Endothelial cell of umbilical vein (primary cell): Measurements from ENCODE around the gene ACP1. TPM values are rescaled to one million over a fixed set of nuclear protein-coding genes. Genes with fewer than 3 reads are reported as not detected.

Source experiments
- BruUV-seq: library from RNA; stranded (reverse); fragments of 400-500 nt; replicated peaks from 2 replicates; lab custom pipeline; 2021; lab: Mats Ljungman, UMichigan
- CTCF ChIA-PET: fragments of 300-600, 350-600 bp; sonication (Branson Sonifier 250); formaldehyde crosslinking; loops from one replicate; lab custom pipeline; 2021; ENCODE audit warnings: antibody characterized with exemption, inconsistent platforms; lab: Charles Lee
- POLR2A ChIA-PET: fragments of 300-600, 350-600 bp; sonication (Branson Sonifier 250); formaldehyde crosslinking; loops from one replicate; lab custom pipeline; 2021; ENCODE audit warnings: antibody characterized with exemption, inconsistent platforms; lab: Charles Lee
- DNase-seq: peaks from one replicate; pipeline ENCODE4 v3.0.0-alpha.2; 2011; ENCODE audit warnings: low read depth, low spot score
- FAIRE-seq: peaks from 2 replicates; lab custom pipeline; 2011; peaks lifted over from hg19 to GRCh38; lab: Jason Lieb, UNC
- H2AFZ ChIP-seq: 2 replicates; pipeline ENCODE4 v1.6.0; 2012; ENCODE audit warnings: low read depth, low read length, control low read depth, inconsistent platforms
- H3K27ac ChIP-seq: 2 replicates; pipeline ENCODE4 v1.5.1; 2011; ENCODE audit warnings: low read depth, mild to moderate bottlenecking, control low read depth, low read length, moderate library complexity; ENCODE audit not compliant: insufficient read depth
- H3K27me3 ChIP-seq, 2 experiments: 2 replicates each; pipeline versions ENCODE4 v1.6.0 to v1.6.1; 2011; ENCODE audit warnings: low read length in 2 of 2, mixed read lengths in 1 of 2; ENCODE audit not compliant: control insufficient read depth in 2 of 2, insufficient read depth in 2 of 2
- H3K36me3 ChIP-seq, 2 experiments: 2 replicates in 1 of 2; 3 replicates in 1 of 2; pipeline ENCODE4 v1.5.1; 2011; ENCODE audit warnings: low read length in 2 of 2, mild to moderate bottlenecking in 1 of 2, moderate library complexity in 1 of 2; ENCODE audit not compliant: control insufficient read depth in 2 of 2, insufficient read depth in 2 of 2; ENCODE audit errors: extremely low read depth in 1 of 2
- H3K4me1 ChIP-seq: 3 replicates; pipeline ENCODE4 v1.5.1; 2011; ENCODE audit warnings: mild to moderate bottlenecking, low read length; ENCODE audit not compliant: control insufficient read depth, insufficient read depth; ENCODE audit errors: extremely low read depth
- H3K4me2 ChIP-seq: 2 replicates; pipeline ENCODE4 v1.6.1; 2011; ENCODE audit warnings: low read length, control low read depth, mixed read lengths; ENCODE audit not compliant: insufficient read depth
- H3K4me3 ChIP-seq, 3 experiments: fragments of 200-600 bp in 1 of 3; sonication (generic), shearing (Covaris generic) in 1 of 3; replicated peaks in 1 of 3; 2 replicates each; pipeline ENCODE4 v1.5.1; 2011 to 2016; ENCODE audit warnings: control low read depth in 3 of 3, low read length in 3 of 3, mild to moderate bottlenecking in 2 of 3, inconsistent platforms in 1 of 3, low read depth in 1 of 3, moderate library complexity in 1 of 3; ENCODE audit not compliant: insufficient read depth in 1 of 3
- H3K79me2 ChIP-seq: 2 replicates; pipeline ENCODE4 v1.6.0; 2012; ENCODE audit warnings: low read length, inconsistent platforms; ENCODE audit not compliant: control insufficient read depth, insufficient read depth
- H3K9ac ChIP-seq: replicated peaks from 2 replicates; pipeline ENCODE3; 2011; ENCODE audit warnings: low read length, control low read depth; ENCODE audit not compliant: insufficient read depth; ENCODE audit errors: extremely low read depth
- H3K9me1 ChIP-seq: replicated peaks from 3 replicates; pipeline ENCODE4 v1.6.0; 2011; ENCODE audit warnings: mild to moderate bottlenecking, low read length; ENCODE audit not compliant: control insufficient read depth, insufficient read depth; ENCODE audit errors: extremely low read depth
- H3K9me3 ChIP-seq: replicated peaks from 2 replicates; pipeline ENCODE4 v1.5.1; 2012; ENCODE audit warnings: low read length, inconsistent platforms; ENCODE audit not compliant: control insufficient read depth, insufficient read depth
- H4K20me1 ChIP-seq: replicated peaks from 2 replicates; pipeline ENCODE3; 2011; ENCODE audit warnings: mild to moderate bottlenecking, low read length; ENCODE audit not compliant: control insufficient read depth, insufficient read depth; ENCODE audit errors: extremely low read depth
- EZH2 ChIP-seq: IDR thresholded peaks from 2 replicates; pipeline ENCODE4 v1.6.1; 2012; ENCODE audit warnings: borderline replicate concordance, low read depth, mild to moderate bottlenecking, moderate library complexity, low read length, inconsistent platforms; ENCODE audit not compliant: severe bottlenecking
- FOS ChIP-seq: IDR thresholded peaks from 2 replicates; pipeline ENCODE4 v1.6.1; 2011; ENCODE audit warnings: mild to moderate bottlenecking, low read length, moderate library complexity, borderline replicate concordance; ENCODE audit not compliant: insufficient read depth
- GATA2 ChIP-seq: IDR thresholded peaks from 2 replicates; pipeline ENCODE4 v1.7.0; 2011; ENCODE audit warnings: low read depth, mild to moderate bottlenecking, moderate library complexity, mixed read lengths, low read length; ENCODE audit not compliant: insufficient read length, insufficient read depth
- JUN ChIP-seq: IDR thresholded peaks from 2 replicates; pipeline ENCODE4 v1.6.1; 2011; ENCODE audit warnings: borderline replicate concordance, low read depth; ENCODE audit not compliant: insufficient read length, insufficient read depth
- MAX ChIP-seq: IDR thresholded peaks from 2 replicates; pipeline ENCODE4 v1.6.1; 2011; ENCODE audit not compliant: insufficient read depth, insufficient read length
- MYC ChIP-seq: IDR thresholded peaks from one replicate; pipeline ENCODE4 v1.6.1; 2011; ENCODE audit warnings: mild to moderate bottlenecking, low read depth, low read length
- POLR2A ChIP-seq: IDR thresholded peaks from 2 replicates; pipeline ENCODE4 v1.6.1; 2012; ENCODE audit warnings: low read depth, mild to moderate bottlenecking, control low read depth, low read length
- POLR2AphosphoS5 ChIP-seq: IDR thresholded peaks from 2 replicates; pipeline ENCODE4 v1.6.1; 2012; ENCODE audit warnings: low read depth, mild to moderate bottlenecking, control low read depth, low read length, moderate library complexity; ENCODE audit not compliant: insufficient read depth
- dilution Hi-C: fragments of 300-500 bp; cut with MboI; formaldehyde crosslinking; loops from one replicate; pipeline ENCODE4 v1.15.0; 2019; ENCODE audit warnings: low sequenced_read_pairs; ENCODE audit not compliant: extremely low pct_ligation_motif_present
- intact Hi-C: fragments of 100-400 bp; cut with micrococcal nuclease; formaldehyde crosslinking; loops from one replicate; pipeline ENCODE4 v1.10.0; 2022
- polyA plus RNA-seq, 4 experiments: library from polyadenylated mRNA; depleted of rRNA in 3 of 4; stranded (reverse) in 3 of 4; unstranded in 1 of 4; fragments of >200 nt; gene quantifications; 2 replicates each; pipeline versions ENCODE4 v1.2.1 to v1.2.3, GENCODE V29; 2011 to 2012; ENCODE audit warnings: missing spikeins in 1 of 4
- total RNA-seq: library from RNA; stranded (reverse); gene quantifications from 2 replicates; pipeline ENCODE4 v1.2.3, GENCODE V29; 2021
- TF ChIP-seq, protein P1 (sequence below), 2 donors: IDR thresholded peaks; 1 replicate in 1 of 2; 2 replicates in 1 of 2; pipeline ENCODE4 v1.5.1; 2011; ENCODE audit warnings: low read length in 2 of 2, mild to moderate bottlenecking in 2 of 2, moderate library complexity in 2 of 2, control low read depth in 1 of 2, inconsistent platforms in 1 of 2, low read depth in 1 of 2; ENCODE audit not compliant: insufficient read depth in 1 of 2; ENCODE audit errors: extremely low read depth in 1 of 2

ACP1 gene
- total and polyA plus RNA-seq, 2 donors (not counting 3 experiments of a cell fraction or from before 2014, with no cell fraction given), result 63.4 to 80.2 TPM

GRCh38 chr2:255195-255594 lies 9.6 kb upstream of the ACP1 start:
- Histone ChIP-seq H2AFZ (no peak overlapping the region), H4K20me1 (no peaks in the 10 kb centered on the region), H3K4me1 (no peaks in the 10 kb centered on the region), H3K9ac (no peak overlapping the region), H3K4me2 (no peak overlapping the region), H3K79me2 (no peaks in the 10 kb centered on the region), H3K27me3 (no peaks in the 10 kb centered on the region), H3K9me3 (no peaks in the 10 kb centered on the region), H3K9me1 (no peaks in the 10 kb centered on the region), H3K36me3 (no peaks in the 10 kb centered on the region), H3K27ac (no peak overlapping the region), H3K4me3 (no peak overlapping the region)
- no TSS peak for BruUV-seq
- ChIA-PET CTCF (interaction anchor here (2.2 kb wide), 1 partner anchor 9 kb away, joined by 21 read pairs; no protein-coding TSS in a partner anchor), POLR2A (no interaction called here)
- no peak for FAIRE-seq
- dilution Hi-C loops (no loop called here), intact Hi-C loops (no loop called here)
- TF ChIP-seq GATA2 (no peak), MYC (no peak), MAX (no peak), FOS (no peak), JUN (no peak), EZH2 (no peak), POLR2AphosphoS5 (no peak), POLR2A (no peak)
- TF ChIP-seq, protein P1, sequence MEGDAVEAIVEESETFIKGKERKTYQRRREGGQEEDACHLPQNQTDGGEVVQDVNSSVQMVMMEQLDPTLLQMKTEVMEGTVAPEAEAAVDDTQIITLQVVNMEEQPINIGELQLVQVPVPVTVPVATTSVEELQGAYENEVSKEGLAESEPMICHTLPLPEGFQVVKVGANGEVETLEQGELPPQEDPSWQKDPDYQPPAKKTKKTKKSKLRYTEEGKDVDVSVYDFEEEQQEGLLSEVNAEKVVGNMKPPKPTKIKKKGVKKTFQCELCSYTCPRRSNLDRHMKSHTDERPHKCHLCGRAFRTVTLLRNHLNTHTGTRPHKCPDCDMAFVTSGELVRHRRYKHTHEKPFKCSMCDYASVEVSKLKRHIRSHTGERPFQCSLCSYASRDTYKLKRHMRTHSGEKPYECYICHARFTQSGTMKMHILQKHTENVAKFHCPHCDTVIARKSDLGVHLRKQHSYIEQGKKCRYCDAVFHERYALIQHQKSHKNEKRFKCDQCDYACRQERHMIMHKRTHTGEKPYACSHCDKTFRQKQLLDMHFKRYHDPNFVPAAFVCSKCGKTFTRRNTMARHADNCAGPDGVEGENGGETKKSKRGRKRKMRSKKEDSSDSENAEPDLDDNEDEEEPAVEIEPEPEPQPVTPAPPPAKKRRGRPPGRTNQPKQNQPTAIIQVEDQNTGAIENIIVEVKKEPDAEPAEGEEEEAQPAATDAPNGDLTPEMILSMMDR (IDR thresholded peaks at IDR 0.05; ENCODE audit: extremely low read depth in 1 of 2, insufficient read depth in 1 of 2, low read depth in 1 of 2, low read length in 2 of 2), result no peak
- no peak for DNase-seq
